Epithelial cell of esophagus (primary cell): ENCODE data around the gene NOA1.
A peak's percentile ranks its signal among the peaks of the same experiment; 100 is the strongest.

Experiments
- DNase-seq: peaks from one replicate; pipeline ENCODE4 v3.0.0; 2010; ENCODE audit warnings: low read depth
- H3K4me3 ChIP-seq: 2 replicates; pipeline ENCODE4 v1.5.1; 2011; ENCODE audit warnings: mild to moderate bottlenecking, low read length, control low read depth
- CTCF ChIP-seq: IDR thresholded peaks from 2 replicates; pipeline ENCODE4 v1.5.1; 2011; ENCODE audit warnings: low read depth, mild to moderate bottlenecking, low read length, control low read depth, inconsistent platforms; ENCODE audit not compliant: insufficient read depth; ENCODE audit errors: missing control alignments

Gene NOA1

GRCh38 chr4:56977321-56978012, at the start of gene NOA1:
Gene NOA1, minus strand, starts transcription at chr4:56977606. Its CDS starts 21 bp downstream, at chr4:56977585.
- H3K4me3 ChIP-seq: peak within 1 kb of the TSS; percentile 55
- peak; percentile 100 for DNase-seq
- TF ChIP-seq CTCF: no peak

- no peak overlapping the region for H3K4me3 ChIP-seq
- no peak for TF ChIP-seq CTCF
- peak; percentile 93 for DNase-seq
Observed at GRCh38 chr4:57023104-57023503, 45.7 kb upstream of the NOA1 start.

- H3K4me3 ChIP-seq: no peak overlapping the region
- DNase-seq: peak; percentile 86
- TF ChIP-seq CTCF: no peak
Observed at GRCh38 chr4:57020467-57021101, 43.2 kb upstream of the NOA1 start.

- H3K4me3 ChIP-seq: no peak overlapping the region
- no peak for DNase-seq
- no peak for TF ChIP-seq CTCF
Observed at GRCh38 chr4:57018980-57019379, 41.6 kb upstream of the NOA1 start.

- DNase-seq: no peak
- H3K4me3 ChIP-seq: no peak overlapping the region
- TF ChIP-seq CTCF: no peak
Observed at GRCh38 chr4:57013543-57014120, 36.2 kb upstream of the NOA1 start.

GRCh38 chr4:56999751-57000150, 22.3 kb upstream of the NOA1 start:
- no peak overlapping the region for H3K4me3 ChIP-seq
- no peak for DNase-seq
- TF ChIP-seq CTCF: no peak
